Measurements from ENCODE around the gene SOX30.

SOX30 gene

GRCh38 chr5:157659868-157660660, 7.8 kb upstream of the SOX30 start:
- DNase-seq (ENCODE audit: low spot score): no peak

GRCh38 chr5:157658893-157659292, 6.7 kb upstream of the SOX30 start:
- DNase-seq (ENCODE audit: low spot score): no peak

- no peak for DNase-seq (ENCODE audit: low spot score)
These were observed 5.3 kb upstream of the SOX30 start for GRCh38 chr5:157657516-157657915.

GRCh38 chr5:157651623-157652376, 438 bp downstream of the SOX30 start:
- no peak for DNase-seq (ENCODE audit: low spot score)

- no peak for DNase-seq (ENCODE audit: low spot score)
These were observed 1.1 kb downstream of the SOX30 start for GRCh38 chr5:157650991-157651611.

GRCh38 chr5:157649101-157649500, 3.1 kb downstream of the SOX30 start:
- no peak for DNase-seq (ENCODE audit: low spot score)

- no peak for DNase-seq (ENCODE audit: low spot score)
These were observed 3.8 kb downstream of the SOX30 start for GRCh38 chr5:157648275-157648990.

- DNase-seq (ENCODE audit: low spot score): no peak
These were observed 11.7 kb downstream of the SOX30 start for GRCh38 chr5:157640406-157641066.

GRCh38 chr5:157630341-157630740, 21.9 kb downstream of the SOX30 start:
- DNase-seq (ENCODE audit: low spot score): no peak

- no peak for DNase-seq (ENCODE audit: low spot score)
These were observed 25.4 kb downstream of the SOX30 start for GRCh38 chr5:157626831-157627230.

GRCh38 chr5:157624144-157624543, 28.1 kb downstream of the SOX30 start:
- no peak for DNase-seq (ENCODE audit: low spot score)

- no peak for DNase-seq (ENCODE audit: low spot score)
These were observed 31.5 kb downstream of the SOX30 start for GRCh38 chr5:157620776-157621175.

GRCh38 chr5:157618191-157618765, 34.0 kb downstream of the SOX30 start:
- no peak for DNase-seq (ENCODE audit: low spot score)

- no peak for DNase-seq (ENCODE audit: low spot score)
These were observed 35.5 kb downstream of the SOX30 start for GRCh38 chr5:157616785-157617184.

GRCh38 chr5:157613385-157614245, 38.6 kb downstream of the SOX30 start:
- no peak for DNase-seq (ENCODE audit: low spot score)

GRCh38 chr5:157612581-157612980, 39.7 kb downstream of the SOX30 start:
- no peak for DNase-seq (ENCODE audit: low spot score)

- peak; percentile 53 for DNase-seq (ENCODE audit: low spot score)
These were observed 40.4 kb downstream of the SOX30 start for GRCh38 chr5:157611571-157612476.

- no peak for DNase-seq (ENCODE audit: low spot score)
These were observed 41.2 kb downstream of the SOX30 start for GRCh38 chr5:157610990-157611389.

- no peak for DNase-seq (ENCODE audit: low spot score)
These were observed 43.2 kb downstream of the SOX30 start for GRCh38 chr5:157608972-157609565.

Measured in COLO829 (cell line).